ENCODE results near the gene INTS2. TPM values are rescaled to one million over a fixed set of nuclear protein-coding genes. Genes with fewer than 3 reads are reported as not detected.

The INTS2 gene
- polyA plus RNA-seq, 1 donor (not counting 4 experiments of a cell fraction or from before 2014, with no cell fraction given): 10.4 TPM

- Histone ChIP-seq H3K36me3 (ENCODE audit: control insufficient read depth in 2 of 2, extremely low read depth in 1 of 2, insufficient read depth in 2 of 2, low read length in 2 of 2) (no peaks in the 10 kb centered on the region), H3K4me2 (ENCODE audit: control insufficient read depth, extremely low read depth, insufficient read depth, low read depth, low read length) (no peak overlapping the region), H3K4me1 (ENCODE audit: control insufficient read depth, extremely low read depth, insufficient read depth, low read length) (peaks cover under 1% of the 10 kb centered on the region), H3K9me1 (ENCODE audit: control insufficient read depth, extremely low read depth, insufficient read depth, low read length) (no peaks in the 10 kb centered on the region), H2AFZ (ENCODE audit: control insufficient read depth, low read length) (no peak overlapping the region), H3K4me3 (ENCODE audit: control insufficient read depth in 2 of 3, extremely low read depth in 1 of 3, insufficient read depth in 2 of 3, low read depth in 1 of 3, low read length in 3 of 3) (no peak overlapping the region), H3K9ac (ENCODE audit: control insufficient read depth, extremely low read depth, insufficient read depth, low read length) (no peak overlapping the region), H3K27me3 (ENCODE audit: control insufficient read depth, extremely low read depth, insufficient read depth, low read length) (no peaks in the 10 kb centered on the region), H4K20me1 (ENCODE audit: control insufficient read depth, extremely low read depth, insufficient read depth, low read length) (no peaks in the 10 kb centered on the region), H3K27ac (ENCODE audit: control insufficient read depth, insufficient read depth, low read length) (no peak overlapping the region), H3K79me2 (ENCODE audit: control insufficient read depth, insufficient read depth, low read length) (no peaks in the 10 kb centered on the region), H3K9me3 (ENCODE audit: control insufficient read depth, low read depth, low read length) (no peaks in the 10 kb centered on the region)
- FAIRE-seq: no peak
- no peak for TF ChIP-seq EZH2 (IDR thresholded peaks at IDR 0.05; ENCODE audit: low read length)
- no peak for TF ChIP-seq CTCF (optimal IDR thresholded peaks at IDR 0.05 in 1 of 3, IDR thresholded peaks at IDR 0.05 in 1 of 3, conservative IDR thresholded peaks at IDR 0.05 in 1 of 3; ENCODE audit: extremely low read depth in 1 of 3, insufficient read depth in 2 of 3, low read length in 3 of 3)
- dilution Hi-C loops (cut with MboI; ENCODE audit: extremely low pct_ligation_motif_present, low sequenced_read_pairs): no loop called here
- no peak for DNase-seq (ENCODE audit: low read depth, low spot score)
Measured at GRCh38 chr17:61856035-61856434, 71.7 kb downstream of the INTS2 start.

GRCh38 chr17:61852857-61853256 is 74.9 kb downstream of the INTS2 start:
- no peak for TF ChIP-seq EZH2 (IDR thresholded peaks at IDR 0.05; ENCODE audit: low read length)
- no peak for TF ChIP-seq CTCF (optimal IDR thresholded peaks at IDR 0.05 in 1 of 3, IDR thresholded peaks at IDR 0.05 in 1 of 3, conservative IDR thresholded peaks at IDR 0.05 in 1 of 3; ENCODE audit: extremely low read depth in 1 of 3, insufficient read depth in 2 of 3, low read length in 3 of 3)
- no peaks in the 10 kb centered on the region for H3K79me2 ChIP-seq (ENCODE audit: control insufficient read depth, insufficient read depth, low read length)
- no peak for DNase-seq (ENCODE audit: low read depth, low spot score)
- H3K4me3 ChIP-seq (ENCODE audit: control insufficient read depth in 2 of 3, extremely low read depth in 1 of 3, insufficient read depth in 2 of 3, low read depth in 1 of 3, low read length in 3 of 3): no peak overlapping the region
- no peaks in the 10 kb centered on the region for H3K9me3 ChIP-seq (ENCODE audit: control insufficient read depth, low read depth, low read length)
- H3K4me1 ChIP-seq (ENCODE audit: control insufficient read depth, extremely low read depth, insufficient read depth, low read length): no peaks in the 10 kb centered on the region
- H3K9ac ChIP-seq (ENCODE audit: control insufficient read depth, extremely low read depth, insufficient read depth, low read length): no peak overlapping the region
- H2AFZ ChIP-seq (ENCODE audit: control insufficient read depth, low read length): no peak overlapping the region
- H3K27me3 ChIP-seq (ENCODE audit: control insufficient read depth, extremely low read depth, insufficient read depth, low read length): no peaks in the 10 kb centered on the region
- no peaks in the 10 kb centered on the region for H3K9me1 ChIP-seq (ENCODE audit: control insufficient read depth, extremely low read depth, insufficient read depth, low read length)
- no peaks in the 10 kb centered on the region for H4K20me1 ChIP-seq (ENCODE audit: control insufficient read depth, extremely low read depth, insufficient read depth, low read length)
- H3K36me3 ChIP-seq (ENCODE audit: control insufficient read depth in 2 of 2, extremely low read depth in 1 of 2, insufficient read depth in 2 of 2, low read length in 2 of 2): no peaks in the 10 kb centered on the region
- no peak overlapping the region for H3K27ac ChIP-seq (ENCODE audit: control insufficient read depth, insufficient read depth, low read length)
- no peak overlapping the region for H3K4me2 ChIP-seq (ENCODE audit: control insufficient read depth, extremely low read depth, insufficient read depth, low read depth, low read length)
- no peak for FAIRE-seq
- dilution Hi-C loops (cut with MboI; ENCODE audit: extremely low pct_ligation_motif_present, low sequenced_read_pairs): no loop called here
